Astrocyte (in vitro differentiated cells and primary cell): ENCODE data around the gene PALLD.

Experiments
- CTCF ChIP-seq: IDR thresholded peaks from 2 replicates; pipeline ENCODE4 v1.5.1; 2011; ENCODE audit warnings: low read depth, mild to moderate bottlenecking, inconsistent platforms, low read length, moderate library complexity; ENCODE audit not compliant: insufficient read depth
- EZH2 ChIP-seq: IDR thresholded peaks from 2 replicates; pipeline ENCODE4 v1.6.1; 2012; ENCODE audit warnings: mild to moderate bottlenecking, low read length, inconsistent platforms; ENCODE audit not compliant: insufficient read depth

GRCh38 chr4:168876106-168876505 lies 379.3 kb downstream of the PALLD start:
- TF ChIP-seq CTCF (no peak), EZH2 (no peak)
